Transverse colon (tissue), 4 donors: ENCODE results near the gene NUP133. TPM values are rescaled to one million over a fixed set of nuclear protein-coding genes. Genes with fewer than 3 reads are reported as not detected.
A peak's percentile ranks its signal among the peaks of the same experiment; 100 is the strongest.

ENCODE experiments used
- DNase-seq: peaks from one replicate; pipeline ENCODE4 v3.0.0-alpha.2; 2019
- H3K27ac ChIP-seq, 4 donors: fragments of 200-600 bp; sonication (generic); 2 replicates each; pipeline ENCODE4 v1.5.1; 2016 to 2018; ENCODE audit warnings: inconsistent platforms in 4 of 4
- H3K27me3 ChIP-seq: fragments of 200-600 bp; sonication (generic); 2 replicates; pipeline ENCODE4 v1.5.1; 2017; ENCODE audit warnings: inconsistent platforms
- H3K36me3 ChIP-seq, 4 donors: fragments of 200-600 bp; sonication (generic); 2 replicates each; pipeline ENCODE4 v1.5.1; 2017 to 2019; ENCODE audit warnings: inconsistent platforms in 4 of 4
- H3K4me1 ChIP-seq, 4 donors: fragments of 200-600 bp; sonication (generic); 2 replicates each; pipeline ENCODE4 v1.5.1; 2017 to 2020; ENCODE audit warnings: inconsistent platforms in 4 of 4
- H3K4me3 ChIP-seq, 4 donors: fragments of 200-600 bp; sonication (generic); 1 replicate in 1 of 4; 2 replicates in 3 of 4; pipeline versions ENCODE4 v1.5.1 to v1.6.1; 2017 to 2019; ENCODE audit warnings: inconsistent platforms in 4 of 4
- H3K9me3 ChIP-seq, 2 donors: fragments of 200-600 bp; sonication (generic); 2 replicates each; pipeline ENCODE4 v1.5.1; 2017 to 2019; ENCODE audit warnings: inconsistent platforms in 2 of 2
- CTCF ChIP-seq, 5 experiments: fragments of 200-600 bp in 3 of 5; fragments of 450-650 bp in 2 of 5; sonication (generic) in 3 of 5; IDR thresholded peaks; 1 replicate in 2 of 5; 2 replicates in 3 of 5; pipeline ENCODE4 v1.5.1; 2016 to 2017; ENCODE audit warnings: antibody characterized with exemption in 5 of 5, inconsistent platforms in 3 of 5, mild to moderate bottlenecking in 2 of 5, moderate library complexity in 1 of 5
- EP300 ChIP-seq: sonication (generic); formaldehyde crosslinking; IDR thresholded peaks from one replicate; pipeline ENCODE4 v1.6.1; 2017; ENCODE audit warnings: antibody characterized with exemption, low read depth
- POLR2A ChIP-seq: fragments of 450-650 bp; IDR thresholded peaks from one replicate; pipeline ENCODE4 v1.6.1; 2016; ENCODE audit warnings: antibody characterized with exemption, mild to moderate bottlenecking, moderate library complexity
- POLR2AphosphoS5 ChIP-seq, 3 donors: sonication (generic); formaldehyde crosslinking; IDR thresholded peaks; one replicate each; pipeline ENCODE4 v1.6.1; 2016; ENCODE audit warnings: antibody characterized with exemption in 3 of 3
- WGBS, 2 donors: methylation state at CpG; one replicate each; pipeline ENCODE4 v1.1.5; 2018; ENCODE audit warnings: low coverage in 1 of 2; 5-methylcytosine and 5-hydroxymethylcytosine counted together
- in situ Hi-C, 4 donors: fragments of 200-750 bp; cut with MboI; loops; one replicate each; pipeline versions ENCODE4 v1.15.0 to v1.15.1; 2017; ENCODE audit warnings: low sequenced_read_pairs in 3 of 4, low pct_ligation_motif_present in 1 of 4, low pct_unique_long_range_greater_than_20kb in 1 of 4
- intact Hi-C: fragments of 100-400 bp; cut with DNase I; formaldehyde crosslinking; loops from one replicate; pipeline ENCODE4 v1.15.1; 2023; ENCODE audit warnings: low total_unique reads
- total RNA-seq, 4 donors: library from RNA; depleted of rRNA; stranded (reverse); fragments of >200 nt; gene quantifications; one replicate each; pipeline ENCODE4 v1.1.0, GENCODE V29; 2016

Gene NUP133
- 100 to 1,000 TPM in 1 of 4 donors, 10 to 100 TPM in 3; 14.6 to 118 (median 22.9) TPM for total RNA-seq

- Histone ChIP-seq H3K4me3 (peak within 1 kb of the TSS; percentile 88 to 98 (median 96)), H3K4me1 (peaks cover 9 to 22% (median 12%) of the 10 kb centered on the region in 4 donors), H3K27ac (peak within 1 kb of the TSS; percentile 96 to 99 (median 97)), H3K36me3 (no peaks in the 10 kb centered on the region), H3K9me3 (no peaks in the 10 kb centered on the region), H3K27me3 (no peaks in the 10 kb centered on the region)
- TF ChIP-seq EP300 (no peak), POLR2A (peak; percentile 97), CTCF (IDR thresholded peaks at IDR 0.05) (no peak), POLR2AphosphoS5 (IDR thresholded peaks at IDR 0.05) (peak; percentile 95 to 97 (median 95))
- DNase-seq: peak; percentile 100
- intact Hi-C loops (no loop called here), in situ Hi-C loops (no loop called here)
- WGBS, 2 donors: 0 to 1% methylated on average over 6 to 51 of the region's 65 CpGs
These were observed at the start of gene NUP133 for GRCh38 chr1:229507951-229508822. Gene NUP133 (minus strand): TSS chr1:229508341. CDS start chr1:229508249, 92 bp downstream.

GRCh38 chr1:229557200-229557850, 49.2 kb upstream of the NUP133 start:
- H3K9me3 ChIP-seq: no peaks in the 10 kb centered on the region
- peak overlapping the region; percentile 71 to 96 (median 86) for H3K4me3 ChIP-seq
- peak overlapping the region; percentile 93 to 99 (median 98) for H3K27ac ChIP-seq
- H3K36me3 ChIP-seq: no peaks in the 10 kb centered on the region
- in situ Hi-C loops (no loop called here), intact Hi-C loops (loop anchor here (5.0 kb wide), 1 partner anchor 70 kb away; the partner anchor contains the start of genes TAF5L and URB2)
- no peaks in the 10 kb centered on the region for H3K27me3 ChIP-seq
- DNase-seq: no peak
- peaks cover 10 to 28% (median 21%) of the 10 kb centered on the region in 4 donors for H3K4me1 ChIP-seq
- 12 to 20% methylated on average over 4 to 5 of the region's 5 CpGs for WGBS, 2 donors
- TF ChIP-seq EP300: no peak
- no peak for TF ChIP-seq POLR2AphosphoS5 (IDR thresholded peaks at IDR 0.05)
- no peak for TF ChIP-seq POLR2A
- no peak for TF ChIP-seq CTCF (IDR thresholded peaks at IDR 0.05)

- Histone ChIP-seq H3K9me3 (no peaks in the 10 kb centered on the region), H3K27ac (no peak overlapping the region), H3K4me1 (peaks cover 10 to 27% (median 21%) of the 10 kb centered on the region in 4 donors), H3K4me3 (no peak overlapping the region), H3K27me3 (no peaks in the 10 kb centered on the region), H3K36me3 (no peaks in the 10 kb centered on the region)
- in situ Hi-C loops: no loop called here
- TF ChIP-seq POLR2A (no peak), CTCF (IDR thresholded peaks at IDR 0.05) (no peak), EP300 (no peak), POLR2AphosphoS5 (IDR thresholded peaks at IDR 0.05) (no peak)
- intact Hi-C loops: loop anchor here (5.0 kb wide), 1 partner anchor 72 kb away; the partner anchor contains the start of genes TAF5L and URB2
- no peak for DNase-seq
- 89 to 100% methylated on average over 2 to 10 of the region's 10 CpGs for WGBS, 2 donors
These were observed 46.9 kb upstream of the NUP133 start for GRCh38 chr1:229554886-229555621.
